ENCODE measurements around the gene PYHIN1. TPM values are rescaled to one million over a fixed set of nuclear protein-coding genes. Genes with fewer than 3 reads are reported as not detected.
"Not testable (repeated sequence)": the region's sequence is repeated elsewhere in the genome, so short reads cannot be mapped to it uniquely, and the experiment has no call there.

The PYHIN1 gene
- total and polyA plus RNA-seq, 2 experiments from 2014 or later: not detected

- Histone ChIP-seq H3K36me3 (ENCODE audit: low read depth) (no peaks in the 10 kb centered on the region), H3K27me3 (replicated peaks; ENCODE audit: insufficient read depth) (no peaks in the 10 kb centered on the region), H4K20me1 (ENCODE audit: insufficient read depth) (no peaks in the 10 kb centered on the region), H3K4me1 (ENCODE audit: insufficient read depth) (peaks cover 46% of the 10 kb centered on the region), H3K79me2 (ENCODE audit: insufficient read depth) (peaks cover 11% of the 10 kb centered on the region), H3K4me2 (ENCODE audit: unreplicated experiment) (peak overlapping the region; percentile 39), H3F3A (ENCODE audit: insufficient read depth) (peaks cover 35% of the 10 kb centered on the region), H2AFZ (peak overlapping the region; percentile 74), H3K9me2 (ENCODE audit: insufficient read depth) (no peaks in the 10 kb centered on the region), H3K27ac (peak overlapping the region; percentile 67), H3K9ac (no peak overlapping the region), H3K9me3 (ENCODE audit: low read depth) (no peaks in the 10 kb centered on the region), H3K4me3 (no peak overlapping the region; the same call in 1 of the 2 replicates)
- in situ Hi-C loops (cut with MboI): no loop called here
- 36 to 39% methylated on average over 6 of the region's 6 CpGs for WGBS, 2 experiments (ENCODE audit: low coverage in 1 of 2, low lambda C conversion rate in 2 of 2, missing lambda C conversion rate in 2 of 2)
- TF ChIP-seq EZH2phosphoT487 (IDR thresholded peaks at IDR 0.05; ENCODE audit: insufficient read depth, low read depth) (no peak), EZH2 (IDR thresholded peaks at IDR 0.05; ENCODE audit: insufficient read depth, poor library complexity, severe bottlenecking) (no peak)
- DNase-seq: peak; percentile 41
These were observed 74.3 kb downstream of the PYHIN1 start for GRCh38 chr1:159005676-159006075.

GRCh38 chr1:159006210-159006807, 75.0 kb downstream of the PYHIN1 start:
- H3K27me3 ChIP-seq (replicated peaks; ENCODE audit: insufficient read depth); H3K36me3 ChIP-seq (ENCODE audit: low read depth); H2AFZ ChIP-seq; H3K9ac ChIP-seq; H3K9me2 ChIP-seq (ENCODE audit: insufficient read depth); DNase-seq; in situ Hi-C loops (cut with MboI); H4K20me1 ChIP-seq (ENCODE audit: insufficient read depth); H3K9me3 ChIP-seq (ENCODE audit: low read depth); H3K4me3 ChIP-seq: not testable (repeated sequence)
- H3K27ac ChIP-seq: peak overlapping the region; percentile 67; the same call in 1 of the 2 replicates
- peaks cover 40% of the 10 kb centered on the region for H3K4me1 ChIP-seq (ENCODE audit: insufficient read depth)
- H3K79me2 ChIP-seq (ENCODE audit: insufficient read depth): peaks cover 14% of the 10 kb centered on the region
- peaks cover 36% of the 10 kb centered on the region for H3F3A ChIP-seq (ENCODE audit: insufficient read depth)
- H3K4me2 ChIP-seq (ENCODE audit: unreplicated experiment): peak overlapping the region; percentile 39
- WGBS, 2 experiments (ENCODE audit: low coverage in 1 of 2, low lambda C conversion rate in 2 of 2, missing lambda C conversion rate in 2 of 2): 73% methylated on average over 11 of the region's 11 CpGs

GRCh38 chr1:159007726-159008125, 76.4 kb downstream of the PYHIN1 start:
- H3K4me1 ChIP-seq (ENCODE audit: insufficient read depth): peaks cover 40% of the 10 kb centered on the region
- no peaks in the 10 kb centered on the region for H3K9me3 ChIP-seq (ENCODE audit: low read depth)
- TF ChIP-seq EZH2phosphoT487 (IDR thresholded peaks at IDR 0.05; ENCODE audit: insufficient read depth, low read depth): no peak
- TF ChIP-seq EZH2 (IDR thresholded peaks at IDR 0.05; ENCODE audit: insufficient read depth, poor library complexity, severe bottlenecking): no peak
- H4K20me1 ChIP-seq (ENCODE audit: insufficient read depth): no peaks in the 10 kb centered on the region
- DNase-seq: no peak
- no peaks in the 10 kb centered on the region for H3K36me3 ChIP-seq (ENCODE audit: low read depth)
- H3F3A ChIP-seq (ENCODE audit: insufficient read depth): peaks cover 36% of the 10 kb centered on the region
- no peak overlapping the region for H3K9ac ChIP-seq
- H3K27me3 ChIP-seq (replicated peaks; ENCODE audit: insufficient read depth): no peaks in the 10 kb centered on the region
- H3K9me2 ChIP-seq (ENCODE audit: insufficient read depth): no peaks in the 10 kb centered on the region
- H3K79me2 ChIP-seq (ENCODE audit: insufficient read depth): peaks cover 27% of the 10 kb centered on the region
- no peak overlapping the region for H3K4me2 ChIP-seq (ENCODE audit: unreplicated experiment)
- in situ Hi-C loops (cut with MboI): no loop called here
- no peak overlapping the region for H3K4me3 ChIP-seq
- no peak overlapping the region for H3K27ac ChIP-seq
- H2AFZ ChIP-seq: no peak overlapping the region

DNA sequence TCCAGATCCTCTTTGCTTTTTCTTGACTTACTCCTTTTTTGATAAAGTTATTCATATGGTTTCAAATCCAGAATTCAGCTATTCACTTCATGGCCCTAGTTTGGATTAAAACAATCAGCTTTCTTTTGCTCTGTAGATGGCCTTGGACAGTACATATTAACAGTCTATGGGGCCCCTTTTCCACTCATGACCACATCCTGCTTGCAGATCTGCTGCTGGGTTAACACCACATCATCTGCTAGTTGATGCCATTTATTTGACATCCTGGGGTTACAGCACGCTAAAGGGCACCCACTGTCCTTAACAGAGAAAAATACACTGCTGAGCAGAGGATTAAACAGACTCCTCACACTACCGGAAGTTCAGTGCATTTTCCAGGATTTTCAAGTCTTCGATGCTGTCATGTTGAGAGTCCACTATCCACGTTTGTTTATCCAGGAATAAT, 77.4 kb downstream of the PYHIN1 start:
- peaks cover 36% of the 10 kb centered on the region for H3F3A ChIP-seq (ENCODE audit: insufficient read depth)
- H3K4me3 ChIP-seq: 0 out of 2 replicates have a peak overlapping the region, but pooled peaks have one; percentile 94
- peak overlapping the region; percentile 97 for H3K9ac ChIP-seq
- peak overlapping the region; percentile 91 for H3K4me2 ChIP-seq (ENCODE audit: unreplicated experiment)
- H3K27ac ChIP-seq: peak overlapping the region; percentile 98
- no peak for TF ChIP-seq EZH2 (IDR thresholded peaks at IDR 0.05; ENCODE audit: insufficient read depth, poor library complexity, severe bottlenecking)
- no peak for TF ChIP-seq EZH2phosphoT487 (IDR thresholded peaks at IDR 0.05; ENCODE audit: insufficient read depth, low read depth)
- no peaks in the 10 kb centered on the region for H3K36me3 ChIP-seq (ENCODE audit: low read depth)
- H3K9me3 ChIP-seq (ENCODE audit: low read depth): no peaks in the 10 kb centered on the region
- no peaks in the 10 kb centered on the region for H3K27me3 ChIP-seq (replicated peaks; ENCODE audit: insufficient read depth)
- H4K20me1 ChIP-seq (ENCODE audit: insufficient read depth): no peaks in the 10 kb centered on the region
- in situ Hi-C loops (cut with MboI): no loop called here
- no peak for DNase-seq
- peaks cover 47% of the 10 kb centered on the region for H3K4me1 ChIP-seq (ENCODE audit: insufficient read depth)
- H2AFZ ChIP-seq: peak overlapping the region; percentile 77
- H3K79me2 ChIP-seq (ENCODE audit: insufficient read depth): peaks cover 38% of the 10 kb centered on the region
- WGBS, 2 experiments (ENCODE audit: low coverage in 1 of 2, low lambda C conversion rate in 2 of 2, missing lambda C conversion rate in 2 of 2): 54 to 57% methylated on average over 4 of the region's 4 CpGs
- H3K9me2 ChIP-seq (ENCODE audit: insufficient read depth): no peaks in the 10 kb centered on the region

Data from GM23248 (cell line).